ENCODE results near the gene PRRC2A. TPM values are rescaled to one million over a fixed set of nuclear protein-coding genes. Genes with fewer than 3 reads are reported as not detected.

PRRC2A gene
- total RNA-seq, 2 experiments from 2014 or later = 156 to 355 TPM

DNA sequence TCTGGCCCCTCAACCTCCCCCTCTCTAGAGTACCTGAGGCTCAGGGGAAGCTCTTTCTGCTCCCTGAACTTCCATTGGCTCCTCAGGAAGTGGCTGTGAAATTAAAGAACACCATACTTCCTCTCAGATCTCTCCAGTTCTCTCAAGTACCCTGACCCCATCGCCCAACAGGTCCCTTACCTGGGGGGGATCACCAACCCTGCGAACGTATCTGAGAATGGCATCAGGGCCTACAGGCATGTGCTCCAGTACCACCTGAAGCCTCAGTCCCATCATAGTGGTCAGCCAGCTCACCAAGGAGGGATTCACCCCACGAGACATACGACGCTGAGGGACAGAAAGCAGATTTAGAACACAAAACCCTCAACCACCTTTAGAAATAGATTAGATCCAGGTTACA, 20.1 kb downstream of the PRRC2A start:
- H2AFZ ChIP-seq (ENCODE audit: low read length) = no peak overlapping the region
- H3K4me1 ChIP-seq (ENCODE audit: insufficient read depth, low read length, poor library complexity, severe bottlenecking) = peaks cover 10% of the 10 kb centered on the region
- no peaks in the 10 kb centered on the region for H3K79me2 ChIP-seq (ENCODE audit: insufficient read depth, low read depth, low read length)
- DNase-seq (ENCODE audit: low spot score) = no peak
- peaks cover 96% of the 10 kb centered on the region for H3K36me3 ChIP-seq (ENCODE audit: insufficient read depth, low read length)
- CTCF ChIA-PET (ENCODE audit: unreplicated experiment) = no interaction called here
- no peak overlapping the region for H3K4me2 ChIP-seq (ENCODE audit: low read length)
- BruUV-seq (replicated peaks) = TSS peak; percentile 88
- intact Hi-C loops (cut with micrococcal nuclease; ENCODE audit: unreplicated experiment) = no loop called here
- POLR2A ChIA-PET = interaction anchor here (0.5 to 1.6 kb wide), 3 partner anchors 18 to 100 kb away, joined by 3 to 9 read pairs (median 4); no protein-coding TSS in a partner anchor
- no peaks in the 10 kb centered on the region for H3K9me2 ChIP-seq (ENCODE audit: insufficient read depth, low read length)
- TF ChIP-seq EZH2phosphoT487 (IDR thresholded peaks at IDR 0.05; ENCODE audit: borderline replicate concordance, low read depth, low read length) = no peak
- TF ChIP-seq, protein P1, sequence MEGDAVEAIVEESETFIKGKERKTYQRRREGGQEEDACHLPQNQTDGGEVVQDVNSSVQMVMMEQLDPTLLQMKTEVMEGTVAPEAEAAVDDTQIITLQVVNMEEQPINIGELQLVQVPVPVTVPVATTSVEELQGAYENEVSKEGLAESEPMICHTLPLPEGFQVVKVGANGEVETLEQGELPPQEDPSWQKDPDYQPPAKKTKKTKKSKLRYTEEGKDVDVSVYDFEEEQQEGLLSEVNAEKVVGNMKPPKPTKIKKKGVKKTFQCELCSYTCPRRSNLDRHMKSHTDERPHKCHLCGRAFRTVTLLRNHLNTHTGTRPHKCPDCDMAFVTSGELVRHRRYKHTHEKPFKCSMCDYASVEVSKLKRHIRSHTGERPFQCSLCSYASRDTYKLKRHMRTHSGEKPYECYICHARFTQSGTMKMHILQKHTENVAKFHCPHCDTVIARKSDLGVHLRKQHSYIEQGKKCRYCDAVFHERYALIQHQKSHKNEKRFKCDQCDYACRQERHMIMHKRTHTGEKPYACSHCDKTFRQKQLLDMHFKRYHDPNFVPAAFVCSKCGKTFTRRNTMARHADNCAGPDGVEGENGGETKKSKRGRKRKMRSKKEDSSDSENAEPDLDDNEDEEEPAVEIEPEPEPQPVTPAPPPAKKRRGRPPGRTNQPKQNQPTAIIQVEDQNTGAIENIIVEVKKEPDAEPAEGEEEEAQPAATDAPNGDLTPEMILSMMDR (conservative IDR thresholded peaks at IDR 0.05; ENCODE audit: low read length) = no peak
- no peak overlapping the region for H3K27ac ChIP-seq (ENCODE audit: low read depth, low read length, poor library complexity, severe bottlenecking)
- no peak overlapping the region for H3K4me3 ChIP-seq (ENCODE audit: low read depth, low read length, poor library complexity, severe bottlenecking)
- H3K9me3 ChIP-seq (ENCODE audit: low read length) = no peaks in the 10 kb centered on the region
- H4K20me1 ChIP-seq (ENCODE audit: insufficient read depth, low read length) = no peaks in the 10 kb centered on the region

DNA sequence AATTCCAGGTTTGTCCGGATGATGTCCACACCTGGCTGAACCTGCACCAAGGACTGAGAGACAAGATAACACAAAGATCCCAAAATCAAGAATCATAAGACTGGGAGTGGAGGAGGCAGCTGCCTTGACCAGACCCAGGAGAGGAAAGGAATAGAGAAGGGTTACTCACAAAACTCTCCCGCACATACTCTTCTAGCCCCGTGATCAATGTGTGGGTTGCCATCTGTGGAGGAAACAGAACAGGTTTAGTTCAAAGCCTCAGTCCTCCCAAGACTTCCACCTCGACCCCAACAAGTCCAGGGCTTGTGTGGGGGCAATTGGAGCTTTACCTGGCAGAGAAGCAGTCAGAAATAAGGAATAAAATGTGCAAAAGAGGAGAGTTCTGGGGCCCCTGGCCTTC, 20.9 kb downstream of the PRRC2A start:
- ChIA-PET CTCF (ENCODE audit: unreplicated experiment) (no interaction called here), POLR2A (no interaction called here)
- Histone ChIP-seq H3K36me3 (ENCODE audit: insufficient read depth, low read length) (peaks cover 96% of the 10 kb centered on the region), H2AFZ (ENCODE audit: low read length) (no peak overlapping the region), H3K9me2 (ENCODE audit: insufficient read depth, low read length) (no peaks in the 10 kb centered on the region), H3K4me2 (ENCODE audit: low read length) (no peak overlapping the region), H3K4me3 (ENCODE audit: low read depth, low read length, poor library complexity, severe bottlenecking) (no peak overlapping the region), H3K79me2 (ENCODE audit: insufficient read depth, low read depth, low read length) (no peaks in the 10 kb centered on the region), H4K20me1 (ENCODE audit: insufficient read depth, low read length) (no peaks in the 10 kb centered on the region), H3K9me3 (ENCODE audit: low read length) (no peaks in the 10 kb centered on the region), H3K4me1 (ENCODE audit: insufficient read depth, low read length, poor library complexity, severe bottlenecking) (peaks cover 10% of the 10 kb centered on the region), H3K27ac (ENCODE audit: low read depth, low read length, poor library complexity, severe bottlenecking) (no peak overlapping the region)
- no peak for TF ChIP-seq EZH2phosphoT487 (IDR thresholded peaks at IDR 0.05; ENCODE audit: borderline replicate concordance, low read depth, low read length)
- TF ChIP-seq, protein P1 (conservative IDR thresholded peaks at IDR 0.05; ENCODE audit: low read length) = no peak
- BruUV-seq (replicated peaks) = no TSS peak
- intact Hi-C loops (cut with micrococcal nuclease; ENCODE audit: unreplicated experiment) = no loop called here
- DNase-seq (ENCODE audit: low spot score) = no peak

DNA sequence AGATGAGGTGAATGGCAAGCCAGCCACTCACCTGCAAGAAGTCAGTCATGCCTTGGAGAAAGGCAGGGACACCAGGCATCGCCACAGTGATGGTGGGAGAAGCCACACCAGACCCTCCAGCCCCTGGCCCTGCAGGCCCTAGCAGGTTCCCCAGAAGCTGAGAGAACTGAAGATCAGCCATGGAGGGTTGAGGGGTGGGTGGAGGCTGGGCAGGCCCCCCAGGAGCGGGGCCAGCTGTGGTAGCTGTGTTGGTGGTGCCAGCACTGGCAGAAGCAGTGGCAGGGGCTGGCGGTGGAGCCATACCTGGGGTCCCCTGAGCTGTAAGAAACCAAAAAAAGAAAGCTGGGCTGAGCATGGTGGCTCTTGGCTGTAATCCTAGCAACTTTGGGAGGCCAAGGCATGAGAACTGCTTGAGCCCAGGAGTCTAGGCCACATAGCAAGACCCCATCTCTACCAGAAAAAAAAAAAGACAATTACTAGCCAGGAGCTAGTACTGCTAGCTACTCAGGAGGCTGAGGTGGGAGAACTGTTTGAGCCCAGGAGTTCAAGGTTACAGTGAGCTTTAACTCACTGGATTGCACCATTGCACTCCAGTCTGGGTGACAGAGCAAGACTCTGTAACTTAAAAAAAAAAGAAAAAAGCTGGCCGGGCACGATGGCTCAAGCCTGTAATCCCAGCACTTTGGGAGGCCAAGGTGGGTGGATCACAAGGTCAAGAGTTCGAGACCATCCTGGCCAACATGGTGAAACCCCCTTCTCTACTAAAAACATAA, 22.5 kb downstream of the PRRC2A start:
- no TSS peak for BruUV-seq (replicated peaks)
- no peaks in the 10 kb centered on the region for H3K9me3 ChIP-seq (ENCODE audit: low read length)
- H3K4me3 ChIP-seq (ENCODE audit: low read depth, low read length, poor library complexity, severe bottlenecking) = no peak overlapping the region
- POLR2A ChIA-PET = interaction anchor here (0.6 to 1.2 kb wide), 3 partner anchors 16 to 63 kb away, joined by 3 to 4 read pairs (median 3); no protein-coding TSS in a partner anchor
- H3K4me2 ChIP-seq (ENCODE audit: low read length) = no peak overlapping the region
- DNase-seq (ENCODE audit: low spot score) = no peak
- H3K27ac ChIP-seq (ENCODE audit: low read depth, low read length, poor library complexity, severe bottlenecking) = no peak overlapping the region
- intact Hi-C loops (cut with micrococcal nuclease; ENCODE audit: unreplicated experiment) = no loop called here
- peaks cover 93% of the 10 kb centered on the region for H3K36me3 ChIP-seq (ENCODE audit: insufficient read depth, low read length)
- H3K9me2 ChIP-seq (ENCODE audit: insufficient read depth, low read length) = no peaks in the 10 kb centered on the region
- TF ChIP-seq EZH2phosphoT487 (IDR thresholded peaks at IDR 0.05; ENCODE audit: borderline replicate concordance, low read depth, low read length) = no peak
- TF ChIP-seq, protein P1 (conservative IDR thresholded peaks at IDR 0.05; ENCODE audit: low read length) = no peak
- H2AFZ ChIP-seq (ENCODE audit: low read length) = no peak overlapping the region
- peaks cover 3% of the 10 kb centered on the region for H3K4me1 ChIP-seq (ENCODE audit: insufficient read depth, low read length, poor library complexity, severe bottlenecking)
- CTCF ChIA-PET (ENCODE audit: unreplicated experiment) = no interaction called here
- no peaks in the 10 kb centered on the region for H3K79me2 ChIP-seq (ENCODE audit: insufficient read depth, low read depth, low read length)
- no peaks in the 10 kb centered on the region for H4K20me1 ChIP-seq (ENCODE audit: insufficient read depth, low read length)

Data from OCI-LY7 (cell line).